HepG2 (cell line): ENCODE results near the gene WNK2. TPM values are rescaled to one million over a fixed set of nuclear protein-coding genes. Genes with fewer than 3 reads are reported as not detected.

Experiments used
- ATAC-seq: fragments of 200-7000 bp; cut with Tn5 transposase; 3 replicates; pipeline ENCODE4 v1.9.1; 2020; ENCODE audit warnings: mild to moderate bottlenecking, moderate library complexity
- BruUV-seq: library from RNA; stranded (reverse); fragments of 400-500 nt; replicated peaks from 2 replicates; lab custom pipeline; 2021; lab: Mats Ljungman, UMichigan
- CTCF ChIA-PET: fragments of 300-600 bp; formaldehyde crosslinking; extraction: SDS; loops from one replicate; lab custom pipeline; 2021; ENCODE audit warnings: low total read pairs, inconsistent platforms, low intra/inter-chr PET ratio; lab: Yijun Ruan, JAX
- POLR2A ChIA-PET: fragments of 350-600 bp; sonication (Branson Sonifier 250); formaldehyde crosslinking; loops from one replicate; lab custom pipeline; 2020; ENCODE audit warnings: antibody characterized with exemption, inconsistent platforms; lab: Yijun Ruan, JAX
- DNase-seq: peaks from one replicate; pipeline ENCODE4 v3.0.0-alpha.2; 2015; ENCODE audit warnings: low spot score
- FAIRE-seq: peaks from 3 replicates; lab custom pipeline; 2011; peaks lifted over from hg19 to GRCh38; lab: Jason Lieb, UNC
- H2AFZ ChIP-seq: one replicate; pipeline ENCODE4 v1.6.1; 2011; ENCODE audit warnings: low read length, inconsistent platforms
- H3K27ac ChIP-seq: fragments of 300-600 bp; 3 replicates; pipeline ENCODE4 v1.8.0; 2011; ENCODE audit warnings: mixed run types, mild to moderate bottlenecking, mixed read lengths, low read length, inconsistent platforms; ENCODE audit not compliant: insufficient read depth; ENCODE audit errors: extremely low read length
- H3K27me3 ChIP-seq, 2 experiments: fragments of 200-600 bp in 1 of 2; 2 replicates in 1 of 2; 3 replicates in 1 of 2; pipeline versions ENCODE4 v1.6.0 to v1.8.0; 2011; ENCODE audit warnings: low read length in 2 of 2, mild to moderate bottlenecking in 2 of 2, moderate library complexity in 2 of 2, inconsistent platforms in 1 of 2; ENCODE audit not compliant: insufficient read depth in 2 of 2, control insufficient read depth in 1 of 2
- H3K36me3 ChIP-seq, 2 experiments: fragments of 200-600 bp in 1 of 2; replicated peaks in 1 of 2; 2 replicates in 1 of 2; 3 replicates in 1 of 2; pipeline versions ENCODE4 v1.5.1 to v1.8.0; 2011; ENCODE audit warnings: low read length in 2 of 2, inconsistent platforms in 1 of 2; ENCODE audit not compliant: insufficient read depth in 2 of 2, control insufficient read depth in 1 of 2
- H3K4me1 ChIP-seq: 2 replicates; pipeline ENCODE4 v1.5.1; 2012; ENCODE audit warnings: low read length, inconsistent platforms; ENCODE audit not compliant: insufficient read depth
- H3K4me2 ChIP-seq: 2 replicates; pipeline ENCODE4 v1.6.0; 2011; ENCODE audit warnings: low read depth, low read length, inconsistent platforms
- H3K4me3 ChIP-seq, 3 experiments: fragments of 200-600 bp in 1 of 3; sonication (generic), shearing (Covaris generic) in 1 of 3; replicated peaks in 1 of 3; 2 replicates each; pipeline ENCODE4 v1.5.1; 2011 to 2016; ENCODE audit warnings: low read length in 3 of 3, inconsistent platforms in 2 of 3, low read depth in 2 of 3, mild to moderate bottlenecking in 2 of 3, control low read depth in 1 of 3, mixed read lengths in 1 of 3; ENCODE audit not compliant: insufficient read depth in 1 of 3
- H3K79me2 ChIP-seq: one replicate; pipeline ENCODE4 v1.6.1; 2011; ENCODE audit warnings: low read length, inconsistent platforms; ENCODE audit not compliant: insufficient read depth
- H3K9ac ChIP-seq: 2 replicates; pipeline ENCODE4 v1.6.0; 2011; ENCODE audit warnings: mild to moderate bottlenecking, low read depth, low read length, inconsistent platforms; ENCODE audit not compliant: insufficient read depth
- H3K9me3 ChIP-seq: 2 replicates; pipeline ENCODE4 v1.5.1; 2012; ENCODE audit warnings: mild to moderate bottlenecking, low read length
- H4K20me1 ChIP-seq: 2 replicates; pipeline ENCODE4 v1.6.0; 2011; ENCODE audit warnings: inconsistent platforms, mild to moderate bottlenecking, low read length, moderate library complexity; ENCODE audit not compliant: insufficient read depth
- BRD4 ChIP-seq: sonication (generic); formaldehyde crosslinking; IDR thresholded peaks from 2 replicates; pipeline ENCODE4 v1.4.0; 2020; ENCODE audit warnings: missing genetic modification reagents
- FOXP1 ChIP-seq, 2 experiments: fragments of 450-650 bp in 1 of 2; IDR thresholded peaks; 2 replicates each; pipeline ENCODE4 v1.6.1; 2017 to 2018; ENCODE audit warnings: antibody characterized with exemption in 1 of 2
- HMG20B ChIP-seq: conservative IDR thresholded peaks from 2 replicates; pipeline ENCODE4 v1.6.1; 2016; ENCODE audit warnings: missing genetic modification reagents, missing compliant biosample characterization
- HOXA7 ChIP-seq: sonication (generic); formaldehyde crosslinking; IDR thresholded peaks from 2 replicates; pipeline ENCODE4 v1.8.1; 2022; ENCODE audit warnings: mild to moderate bottlenecking, missing genetic modification reagents, moderate library complexity
- JUND ChIP-seq: sonication (generic); formaldehyde crosslinking; IDR thresholded peaks from 2 replicates; pipeline ENCODE4 v1.8.0; 2022; ENCODE audit warnings: mild to moderate bottlenecking, missing genetic modification reagents
- KDM6A ChIP-seq: IDR thresholded peaks from 2 replicates; pipeline ENCODE4 v1.6.1; 2016; ENCODE audit warnings: low read depth
- NPAS2 ChIP-seq: sonication (generic); formaldehyde crosslinking; IDR thresholded peaks from 2 replicates; pipeline ENCODE4 v1.8.0; 2022; ENCODE audit warnings: mild to moderate bottlenecking, missing genetic modification reagents, borderline replicate concordance
- RBFOX2 ChIP-seq: fragments of 200-400 bp; formaldehyde crosslinking; IDR thresholded peaks from 2 replicates; pipeline ENCODE4 v1.6.1; 2017; ENCODE audit warnings: low read depth, mild to moderate bottlenecking, low read length
- RORA ChIP-seq: sonication (generic); formaldehyde crosslinking; IDR thresholded peaks from 2 replicates; pipeline ENCODE4 v1.5.0; 2020; ENCODE audit warnings: mild to moderate bottlenecking, missing genetic modification reagents, moderate library complexity
- SMAD1 ChIP-seq: sonication (generic); formaldehyde crosslinking; IDR thresholded peaks from 2 replicates; pipeline ENCODE4 v1.4.0; 2020; ENCODE audit warnings: missing genetic modification reagents, low read depth, mild to moderate bottlenecking, borderline replicate concordance
- ZFP41 ChIP-seq: sonication (generic); formaldehyde crosslinking; IDR thresholded peaks from 2 replicates; pipeline ENCODE4 v1.4.0; 2020; ENCODE audit warnings: mild to moderate bottlenecking, missing genetic modification reagents, borderline replicate concordance
- ZKSCAN8 ChIP-seq: IDR thresholded peaks from 2 replicates; pipeline ENCODE4 v1.6.1; 2016; ENCODE audit warnings: borderline replicate concordance, missing genetic modification reagents, missing compliant biosample characterization
- ZNF124 ChIP-seq: sonication (generic); formaldehyde crosslinking; IDR thresholded peaks from 2 replicates; pipeline ENCODE4 v1.4.0; 2020; ENCODE audit warnings: missing genetic modification reagents
- ZNF354B ChIP-seq: sonication (generic); formaldehyde crosslinking; IDR thresholded peaks from 2 replicates; pipeline ENCODE4 v1.8.0; 2022; ENCODE audit warnings: mild to moderate bottlenecking, missing genetic modification reagents
- ZNF496 ChIP-seq: sonication (generic); formaldehyde crosslinking; IDR thresholded peaks from 2 replicates; pipeline ENCODE4 v1.8.1; 2023; ENCODE audit warnings: mild to moderate bottlenecking, moderate library complexity, missing genetic modification reagents; ENCODE audit not compliant: insufficient replicate concordance
- ZNF543 ChIP-seq: sonication (generic); formaldehyde crosslinking; IDR thresholded peaks from 2 replicates; pipeline ENCODE4 v1.4.0; 2020; ENCODE audit warnings: mild to moderate bottlenecking, missing genetic modification reagents
- WGBS: methylation state at CpG from one replicate; pipeline ENCODE4 v1.1.6; 2017; ENCODE audit warnings: low lambda C conversion rate; 5-methylcytosine and 5-hydroxymethylcytosine counted together
- in situ Hi-C: cut with HindIII; loops from 2 replicates; pipeline ENCODE4 v1.10.0; 2017; ENCODE audit warnings: low pct_unique_long_range_greater_than_20kb; ENCODE audit not compliant: extremely low pct_ligation_motif_present
- intact Hi-C: fragments of 100-400 bp; cut with micrococcal nuclease; formaldehyde crosslinking; loops from one replicate; pipeline ENCODE4 v1.10.0; 2022; ENCODE audit not compliant: unreplicated experiment
- polyA plus RNA-seq, 8 experiments: library from polyadenylated mRNA; depleted of rRNA in 3 of 8; stranded (reverse) in 7 of 8; unstranded in 1 of 8; fragments of >200 nt; fragmentation: Illumina TruSeq in 4 of 8; extraction: Trizol in 4 of 8; gene quantifications; 2 replicates each; pipeline versions ENCODE4 v1.2.1 to v1.2.3, GENCODE V29; 2011 to 2016; ENCODE audit warnings: low read depth in 4 of 8, missing spikeins in 1 of 8, mixed read lengths in 1 of 8; ENCODE audit not compliant: insufficient read depth in 1 of 8
- total RNA-seq, 5 experiments: library from RNA; depleted of rRNA; stranded (reverse); fragments of >200 nt; fragmentation: Illumina TruSeq; extraction: Trizol; gene quantifications; 2 replicates each; pipeline ENCODE4 v1.2.3, GENCODE V29; 2016; ENCODE audit warnings: low read depth in 1 of 5
- TF ChIP-seq, protein P1 (sequence below): sonication (generic); formaldehyde crosslinking; IDR thresholded peaks from 2 replicates; pipeline ENCODE4 v1.4.0; 2020; ENCODE audit warnings: missing genetic modification reagents
- TF ChIP-seq, protein P2 (sequence below): sonication (generic); formaldehyde crosslinking; IDR thresholded peaks from 2 replicates; pipeline ENCODE4 v1.5.0; 2020; ENCODE audit warnings: missing genetic modification reagents
- TF ChIP-seq, protein P3 (sequence below): sonication (generic); formaldehyde crosslinking; IDR thresholded peaks from 2 replicates; pipeline ENCODE4 v1.4.0; 2020; ENCODE audit warnings: missing genetic modification reagents
- TF ChIP-seq, protein P4 (sequence below): sonication (generic); formaldehyde crosslinking; IDR thresholded peaks from 2 replicates; pipeline ENCODE4 v1.8.1; 2023; ENCODE audit warnings: mild to moderate bottlenecking, moderate library complexity, missing genetic modification reagents

WNK2 gene
- total and polyA plus RNA-seq, 2 of the 13 experiments (the other 11 are each of a cell fraction or from before 2014, with no cell fraction given) = 10.5 to 12.0 TPM

DNA sequence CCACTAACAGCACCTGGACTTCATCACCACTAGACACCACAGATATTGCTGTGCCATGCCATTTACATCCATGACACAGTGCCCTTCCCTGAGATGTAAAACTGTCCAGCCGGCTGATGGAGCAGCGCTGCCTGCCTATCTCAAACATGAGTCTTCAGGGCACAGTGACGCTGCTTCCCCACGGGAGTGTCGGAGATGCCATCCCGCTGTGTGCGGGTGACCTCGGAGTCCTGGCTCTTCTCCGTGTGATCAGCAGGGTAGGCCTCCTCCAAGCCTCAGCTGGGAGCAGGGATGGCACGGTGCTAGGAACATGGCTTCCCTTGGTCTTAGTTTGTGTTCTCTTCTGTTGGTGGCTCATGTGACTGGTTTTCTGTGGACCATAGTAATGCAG lies 137.3 kb downstream of the WNK2 start:
- DNase-seq (no peak), FAIRE-seq (no peak), ATAC-seq (no peak)
- in situ Hi-C loops (no loop called here), intact Hi-C loops (no loop called here)
- ChIA-PET CTCF (no interaction called here), POLR2A (no interaction called here)
- no TSS peak for BruUV-seq
- Histone ChIP-seq H3K4me1 (peaks cover 32% of the 10 kb centered on the region), H4K20me1 (no peaks in the 10 kb centered on the region), H3K9ac (no peak overlapping the region), H2AFZ (no peak overlapping the region), H3K4me2 (no peak overlapping the region), H3K79me2 (no peaks in the 10 kb centered on the region), H3K4me3 (no peak overlapping the region), H3K36me3 (peaks cover 0 to 2% of the 10 kb centered on the region in 2 experiments; a peak in 3 of 5 replicates), H3K27ac (no peak overlapping the region), H3K27me3 (peaks cover 0 to 1% of the 10 kb centered on the region in 2 experiments; a peak in 1 of 5 replicates), H3K9me3 (no peaks in the 10 kb centered on the region)
- TF ChIP-seq BRD4 (CRISPR knock-in tag) = no peak
- TF ChIP-seq, protein P1, sequence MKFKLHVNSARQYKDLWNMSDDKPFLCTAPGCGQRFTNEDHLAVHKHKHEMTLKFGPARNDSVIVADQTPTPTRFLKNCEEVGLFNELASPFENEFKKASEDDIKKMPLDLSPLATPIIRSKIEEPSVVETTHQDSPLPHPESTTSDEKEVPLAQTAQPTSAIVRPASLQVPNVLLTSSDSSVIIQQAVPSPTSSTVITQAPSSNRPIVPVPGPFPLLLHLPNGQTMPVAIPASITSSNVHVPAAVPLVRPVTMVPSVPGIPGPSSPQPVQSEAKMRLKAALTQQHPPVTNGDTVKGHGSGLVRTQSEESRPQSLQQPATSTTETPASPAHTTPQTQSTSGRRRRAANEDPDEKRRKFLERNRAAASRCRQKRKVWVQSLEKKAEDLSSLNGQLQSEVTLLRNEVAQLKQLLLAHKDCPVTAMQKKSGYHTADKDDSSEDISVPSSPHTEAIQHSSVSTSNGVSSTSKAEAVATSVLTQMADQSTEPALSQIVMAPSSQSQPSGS (CRISPR knock-in tag) = no peak
- TF ChIP-seq HOXA7 (CRISPR knock-in tag) = no peak
- no peak for TF ChIP-seq ZNF496
- no peak for TF ChIP-seq RBFOX2
- TF ChIP-seq KDM6A = no peak
- TF ChIP-seq RORA (CRISPR knock-in tag) = no peak
- TF ChIP-seq ZNF543 (CRISPR knock-in tag) = no peak
- TF ChIP-seq ZNF124 (CRISPR knock-in tag) = no peak
- TF ChIP-seq JUND (CRISPR knock-in tag) = no peak
- TF ChIP-seq, protein P2, sequence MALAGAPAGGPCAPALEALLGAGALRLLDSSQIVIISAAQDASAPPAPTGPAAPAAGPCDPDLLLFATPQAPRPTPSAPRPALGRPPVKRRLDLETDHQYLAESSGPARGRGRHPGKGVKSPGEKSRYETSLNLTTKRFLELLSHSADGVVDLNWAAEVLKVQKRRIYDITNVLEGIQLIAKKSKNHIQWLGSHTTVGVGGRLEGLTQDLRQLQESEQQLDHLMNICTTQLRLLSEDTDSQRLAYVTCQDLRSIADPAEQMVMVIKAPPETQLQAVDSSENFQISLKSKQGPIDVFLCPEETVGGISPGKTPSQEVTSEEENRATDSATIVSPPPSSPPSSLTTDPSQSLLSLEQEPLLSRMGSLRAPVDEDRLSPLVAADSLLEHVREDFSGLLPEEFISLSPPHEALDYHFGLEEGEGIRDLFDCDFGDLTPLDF (CRISPR knock-in tag) = no peak
- TF ChIP-seq FOXP1 (IDR thresholded peaks at IDR 0.05) = no peak
- no peak for TF ChIP-seq FOXP1 (CRISPR knock-in tag; IDR thresholded peaks at IDR 0.05)
- TF ChIP-seq, protein P3, sequence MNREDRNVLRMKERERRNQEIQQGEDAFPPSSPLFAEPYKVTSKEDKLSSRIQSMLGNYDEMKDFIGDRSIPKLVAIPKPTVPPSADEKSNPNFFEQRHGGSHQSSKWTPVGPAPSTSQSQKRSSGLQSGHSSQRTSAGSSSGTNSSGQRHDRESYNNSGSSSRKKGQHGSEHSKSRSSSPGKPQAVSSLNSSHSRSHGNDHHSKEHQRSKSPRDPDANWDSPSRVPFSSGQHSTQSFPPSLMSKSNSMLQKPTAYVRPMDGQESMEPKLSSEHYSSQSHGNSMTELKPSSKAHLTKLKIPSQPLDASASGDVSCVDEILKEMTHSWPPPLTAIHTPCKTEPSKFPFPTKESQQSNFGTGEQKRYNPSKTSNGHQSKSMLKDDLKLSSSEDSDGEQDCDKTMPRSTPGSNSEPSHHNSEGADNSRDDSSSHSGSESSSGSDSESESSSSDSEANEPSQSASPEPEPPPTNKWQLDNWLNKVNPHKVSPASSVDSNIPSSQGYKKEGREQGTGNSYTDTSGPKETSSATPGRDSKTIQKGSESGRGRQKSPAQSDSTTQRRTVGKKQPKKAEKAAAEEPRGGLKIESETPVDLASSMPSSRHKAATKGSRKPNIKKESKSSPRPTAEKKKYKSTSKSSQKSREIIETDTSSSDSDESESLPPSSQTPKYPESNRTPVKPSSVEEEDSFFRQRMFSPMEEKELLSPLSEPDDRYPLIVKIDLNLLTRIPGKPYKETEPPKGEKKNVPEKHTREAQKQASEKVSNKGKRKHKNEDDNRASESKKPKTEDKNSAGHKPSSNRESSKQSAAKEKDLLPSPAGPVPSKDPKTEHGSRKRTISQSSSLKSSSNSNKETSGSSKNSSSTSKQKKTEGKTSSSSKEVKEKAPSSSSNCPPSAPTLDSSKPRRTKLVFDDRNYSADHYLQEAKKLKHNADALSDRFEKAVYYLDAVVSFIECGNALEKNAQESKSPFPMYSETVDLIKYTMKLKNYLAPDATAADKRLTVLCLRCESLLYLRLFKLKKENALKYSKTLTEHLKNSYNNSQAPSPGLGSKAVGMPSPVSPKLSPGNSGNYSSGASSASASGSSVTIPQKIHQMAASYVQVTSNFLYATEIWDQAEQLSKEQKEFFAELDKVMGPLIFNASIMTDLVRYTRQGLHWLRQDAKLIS (CRISPR knock-in tag) = no peak
- no peak for TF ChIP-seq NPAS2
- TF ChIP-seq HMG20B (CRISPR knock-in tag) = no peak
- no peak for TF ChIP-seq SMAD1
- TF ChIP-seq ZKSCAN8 (CRISPR knock-in tag) = no peak
- TF ChIP-seq, protein P4, sequence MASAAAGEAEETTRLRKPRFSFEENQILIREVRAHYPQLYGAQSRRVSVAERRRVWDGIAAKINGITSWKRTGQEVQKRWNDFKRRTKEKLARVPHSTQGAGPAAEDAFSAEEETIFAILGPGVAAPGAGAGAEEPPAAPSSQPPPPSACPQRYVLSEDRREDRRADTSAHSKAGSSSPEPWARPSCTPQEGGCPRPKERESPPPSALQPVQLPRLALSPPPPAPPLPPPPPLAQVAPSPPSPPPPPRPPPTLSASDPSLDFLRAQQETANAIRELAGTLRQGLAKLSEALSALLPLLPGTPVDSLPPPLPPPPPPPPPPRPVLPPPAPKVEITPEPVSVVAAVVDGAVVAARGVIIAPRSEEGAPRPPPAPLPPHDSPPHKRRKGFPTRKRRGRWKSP (CRISPR knock-in tag) = no peak
- TF ChIP-seq ZNF354B = no peak
- no peak for TF ChIP-seq ZFP41 (CRISPR knock-in tag)
- WGBS = 100% methylated on average over 3 of the region's 10 CpGs
